CD4-positive, alpha-beta T cell treated with Interleukin-6 at 100 ng/mL for 8 hours (primary cell): Measurements from ENCODE around the gene GLB1L3.
A peak's percentile ranks its signal among the peaks of the same experiment; 100 is the strongest.
"Not testable (repeated sequence)": the region's sequence is repeated elsewhere in the genome, so short reads cannot be mapped to it uniquely, and the experiment has no call there.

ENCODE experiments used
- DNase-seq: peaks from one replicate; pipeline ENCODE4 v3.0.0-alpha.2; 2020; ENCODE audit warnings: mixed read lengths, low spot score

GLB1L3 gene

DNA sequence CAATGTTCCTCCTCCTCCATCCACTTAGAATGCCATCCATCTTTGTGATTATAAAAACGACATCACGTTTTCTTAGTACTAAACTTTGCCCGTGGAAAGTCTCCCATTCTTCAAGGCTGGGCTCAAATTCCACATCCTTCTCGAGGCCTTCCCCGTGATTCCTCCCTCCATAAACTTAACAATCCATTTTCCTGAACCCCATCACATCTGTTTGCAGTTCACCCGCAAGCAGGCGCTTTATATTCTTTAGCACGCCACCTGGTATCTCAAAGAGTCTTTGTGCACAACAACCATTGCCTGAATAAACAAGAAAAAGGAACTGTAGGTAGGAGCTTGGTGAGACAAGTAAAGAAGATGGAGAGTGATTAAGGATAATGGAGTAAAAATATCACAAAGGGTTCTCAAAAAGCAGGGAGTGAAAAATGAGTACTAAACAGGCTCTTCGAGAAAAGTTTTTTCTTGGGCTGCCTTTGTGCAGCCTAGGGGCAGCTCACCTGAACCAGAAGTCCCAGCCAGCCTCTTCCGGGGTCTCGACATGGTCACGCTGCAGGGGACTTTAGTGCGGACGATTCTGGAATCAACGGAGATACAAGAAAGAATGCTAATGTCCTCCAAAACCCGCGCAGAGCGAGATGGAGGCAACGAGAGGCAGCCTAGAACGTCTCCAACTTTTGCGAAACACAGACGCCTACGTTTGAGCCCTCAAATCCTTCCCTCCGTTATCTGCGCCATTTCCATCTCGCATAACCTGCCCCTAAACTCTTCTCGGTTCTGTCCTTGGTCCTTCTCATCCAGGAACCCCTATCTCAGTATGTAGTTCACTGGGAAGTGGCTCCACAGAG, 23.6 kb upstream of the GLB1L3 start:
- DNase-seq: no peak

DNA sequence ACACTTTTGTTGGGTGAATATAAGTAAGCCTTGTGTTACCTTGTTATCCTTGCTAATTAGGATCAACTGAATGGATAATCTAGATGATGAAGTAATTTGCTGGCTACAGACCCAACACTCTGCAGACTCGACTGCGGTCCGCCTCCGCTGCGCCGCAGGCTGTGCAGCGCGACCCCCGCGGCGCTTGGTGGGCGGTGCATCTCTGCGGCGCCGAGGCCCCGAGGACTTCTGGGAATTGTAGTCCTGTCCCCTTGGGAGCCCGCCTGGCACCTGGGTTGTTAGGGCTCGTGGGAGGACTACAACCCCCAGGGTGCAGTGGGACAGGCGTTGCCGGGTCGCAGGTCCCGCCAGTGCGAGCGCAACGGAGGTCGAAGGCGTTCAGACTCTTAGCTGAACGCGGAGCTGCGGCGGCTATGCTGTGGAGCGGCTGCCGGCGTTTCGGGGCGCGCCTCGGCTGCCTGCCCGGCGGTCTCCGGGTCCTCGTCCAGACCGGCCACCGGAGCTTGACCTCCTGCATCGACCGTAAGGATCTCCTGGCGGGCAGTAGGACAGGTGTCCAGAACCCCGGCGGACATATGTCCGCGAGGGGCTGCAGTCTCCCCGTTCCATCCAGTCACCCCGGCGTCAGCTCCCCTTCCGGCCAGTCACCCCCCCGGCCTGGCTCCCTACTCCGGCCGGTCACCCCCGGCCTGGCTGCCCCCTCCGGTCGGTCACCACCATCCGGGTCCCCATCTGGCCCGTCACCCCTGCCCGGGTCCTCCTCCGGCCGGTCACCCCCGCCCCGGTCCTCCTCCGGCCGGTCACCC, 22.8 kb upstream of the GLB1L3 start, which contains the start of the genes ACAD8 and THYN1:
ACAD8 (plus strand) TSS at position 381 of the 806 bp plus-strand sequence; CDS start at position 414, 33 bp downstream.
THYN1 (minus strand) TSS at position 165 of the 806 bp plus-strand sequence. CDS start 470 bp downstream, outside the sequence.
- DNase-seq: peak; percentile 96

DNA sequence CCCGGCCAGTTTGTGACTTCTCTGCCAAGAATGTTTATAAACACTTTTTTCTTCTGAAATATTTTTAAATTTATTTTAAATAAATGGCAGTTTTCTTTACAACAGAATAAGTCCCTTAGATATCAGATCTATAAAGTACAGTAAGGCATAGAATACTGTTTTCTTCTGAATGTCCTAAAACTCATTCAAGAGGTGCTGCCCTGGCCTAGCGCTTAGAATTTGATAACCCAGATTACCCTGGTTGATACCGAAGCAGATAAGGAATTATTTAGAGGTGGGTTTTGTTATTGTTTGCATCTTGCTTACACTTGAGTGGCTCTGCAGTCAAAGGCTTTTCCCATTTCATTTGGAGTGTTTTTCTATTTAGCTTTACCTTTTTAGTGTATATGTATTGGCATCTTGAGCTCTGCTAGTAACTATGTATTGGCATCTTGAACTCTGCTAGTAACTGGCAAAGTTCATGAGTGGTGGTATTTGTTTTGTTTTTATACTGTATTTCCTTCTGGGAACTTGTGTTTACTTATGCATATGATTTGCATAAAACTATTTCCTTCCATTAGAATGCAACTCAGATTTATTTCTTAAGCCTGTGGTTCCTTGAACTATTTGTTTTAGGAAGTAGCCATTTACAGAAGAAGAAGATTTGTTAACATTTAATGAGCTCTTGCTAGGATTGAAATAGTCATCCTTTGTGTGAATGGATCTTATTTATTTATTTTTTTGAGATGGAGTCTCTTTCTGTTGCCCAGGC, 21.6 kb upstream of the GLB1L3 start:
- DNase-seq: no peak

DNA sequence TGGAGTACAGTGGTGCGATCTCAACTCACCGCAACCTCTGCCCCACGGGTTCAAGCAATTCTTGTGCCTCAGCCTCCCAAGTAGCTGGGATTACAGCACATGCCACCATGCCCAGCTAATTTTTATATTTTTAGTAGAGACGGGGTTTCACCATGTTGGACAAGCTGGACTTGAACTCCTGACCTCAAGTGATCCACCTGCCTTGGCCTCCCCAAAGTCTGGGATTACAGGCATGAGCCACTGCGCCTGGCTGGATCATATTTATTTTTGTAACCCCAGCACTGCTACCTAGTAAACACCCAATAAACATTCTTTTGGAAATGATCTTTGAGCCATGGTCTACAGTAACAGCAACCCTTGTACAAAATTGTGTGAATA, 21.0 kb upstream of the GLB1L3 start:
- DNase-seq: not testable (repeated sequence)

DNA sequence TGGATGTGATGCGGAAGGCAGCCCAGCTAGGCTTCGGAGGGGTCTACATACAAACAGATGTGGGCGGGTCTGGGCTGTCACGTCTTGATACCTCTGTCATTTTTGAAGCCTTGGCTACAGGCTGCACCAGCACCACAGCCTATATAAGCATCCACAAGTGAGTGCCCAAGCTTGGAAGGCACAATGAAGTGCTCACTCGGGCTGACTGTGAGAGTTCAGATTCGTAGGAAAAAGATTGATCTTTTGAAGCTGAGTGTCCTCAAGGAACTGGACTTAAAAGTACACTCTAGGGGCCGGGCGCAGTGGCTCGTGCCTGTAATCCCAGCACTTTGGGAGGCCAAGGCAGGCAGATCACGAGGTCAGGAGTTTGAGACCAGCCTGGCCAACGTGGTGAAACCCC, 19.1 kb upstream of the GLB1L3 start:
- DNase-seq: no peak

DNA sequence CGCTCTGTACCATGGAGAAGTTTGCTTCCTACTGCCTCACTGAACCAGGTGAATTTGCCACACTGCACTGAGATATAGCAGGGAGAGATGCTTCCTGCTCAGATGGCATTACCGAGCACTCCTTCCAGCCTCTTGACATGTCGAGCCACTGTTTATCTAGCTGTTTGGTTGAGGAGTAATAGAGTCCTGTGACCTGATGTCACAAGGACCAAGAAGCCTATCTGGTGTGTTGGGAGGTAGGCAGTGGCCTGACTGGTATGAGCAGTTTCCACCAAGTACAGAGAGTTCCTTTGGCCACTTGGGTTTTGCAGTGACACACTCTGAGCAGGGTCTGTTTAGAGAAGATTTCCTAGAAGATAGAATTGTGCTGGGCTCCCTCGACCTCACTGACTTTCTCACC, 17.6 kb upstream of the GLB1L3 start:
- no peak for DNase-seq

DNA sequence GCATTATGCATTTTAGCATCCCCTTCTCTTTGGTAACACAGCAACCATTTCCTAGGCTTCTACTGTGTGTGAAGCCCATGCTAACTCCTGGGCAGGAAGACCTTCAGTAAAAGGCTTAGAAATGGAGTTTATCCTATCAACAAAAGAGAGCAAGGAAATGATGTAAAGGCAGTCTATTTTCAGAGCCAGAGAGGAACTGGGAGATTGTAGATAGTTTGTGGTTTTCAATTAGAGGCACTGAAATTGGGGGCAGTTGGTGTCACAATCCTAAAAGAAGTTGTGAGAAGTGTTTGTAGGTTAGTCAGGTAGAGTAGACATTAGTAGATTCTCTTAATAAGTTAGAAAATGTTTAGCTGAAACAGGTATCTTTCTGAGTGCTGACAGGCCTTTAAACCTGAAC, 15.7 kb upstream of the GLB1L3 start:
- no peak for DNase-seq

DNA sequence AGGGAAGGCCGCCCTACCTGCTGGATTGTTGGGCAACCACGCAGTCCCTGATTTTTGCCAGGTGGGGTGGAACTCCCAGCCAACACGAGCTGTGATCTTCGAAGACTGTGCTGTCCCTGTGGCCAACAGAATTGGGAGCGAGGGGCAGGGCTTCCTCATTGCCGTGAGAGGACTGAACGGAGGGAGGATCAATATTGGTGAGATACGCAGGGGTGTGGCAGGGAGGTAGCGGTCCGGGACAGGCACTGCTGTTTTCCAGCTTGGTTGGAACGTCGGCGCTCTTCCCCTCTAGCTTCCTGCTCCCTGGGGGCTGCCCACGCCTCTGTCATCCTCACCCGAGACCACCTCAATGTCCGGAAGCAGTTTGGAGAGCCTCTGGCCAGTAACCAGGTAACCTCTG, 15.2 kb upstream of the GLB1L3 start:
- no peak for DNase-seq

DNA sequence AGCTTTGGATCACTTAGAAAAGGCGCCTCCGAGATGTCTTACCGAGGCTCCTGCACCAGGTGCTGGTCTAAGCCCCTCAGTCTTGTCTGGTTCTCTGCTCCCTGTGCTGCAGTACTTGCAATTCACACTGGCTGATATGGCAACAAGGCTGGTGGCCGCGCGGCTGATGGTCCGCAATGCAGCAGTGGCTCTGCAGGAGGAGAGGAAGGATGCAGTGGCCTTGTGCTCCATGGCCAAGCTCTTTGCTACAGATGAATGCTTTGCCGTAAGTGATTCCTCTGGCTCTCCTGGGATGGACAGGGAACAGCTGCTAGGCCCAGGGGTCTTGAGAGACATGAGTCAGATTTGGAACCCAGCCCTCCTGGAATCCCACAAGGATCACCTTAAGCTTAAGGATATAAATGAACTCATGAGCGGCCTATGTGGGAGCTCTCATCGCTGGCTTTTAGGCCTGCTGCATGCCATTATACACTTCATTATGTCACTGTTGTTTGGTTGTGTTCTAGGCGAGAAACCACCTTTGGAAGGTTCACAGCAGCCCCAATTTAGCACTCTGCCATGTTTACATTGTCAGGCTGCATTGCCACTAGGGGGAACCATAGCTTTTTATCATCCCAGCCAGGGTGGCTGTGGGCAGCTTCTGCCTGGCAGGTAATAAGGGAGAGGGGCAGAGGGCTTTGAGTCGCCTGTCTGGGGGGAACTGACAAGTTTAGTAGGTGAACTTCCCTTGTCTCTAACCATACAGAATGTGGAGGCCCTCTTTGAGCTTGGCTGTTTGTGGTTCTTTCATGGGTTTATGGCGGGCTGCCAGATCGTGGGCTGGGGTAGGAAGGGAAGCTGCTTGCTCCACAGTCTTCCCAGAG, 14.3 kb upstream of the GLB1L3 start:
- peak; percentile 37 for DNase-seq

DNA sequence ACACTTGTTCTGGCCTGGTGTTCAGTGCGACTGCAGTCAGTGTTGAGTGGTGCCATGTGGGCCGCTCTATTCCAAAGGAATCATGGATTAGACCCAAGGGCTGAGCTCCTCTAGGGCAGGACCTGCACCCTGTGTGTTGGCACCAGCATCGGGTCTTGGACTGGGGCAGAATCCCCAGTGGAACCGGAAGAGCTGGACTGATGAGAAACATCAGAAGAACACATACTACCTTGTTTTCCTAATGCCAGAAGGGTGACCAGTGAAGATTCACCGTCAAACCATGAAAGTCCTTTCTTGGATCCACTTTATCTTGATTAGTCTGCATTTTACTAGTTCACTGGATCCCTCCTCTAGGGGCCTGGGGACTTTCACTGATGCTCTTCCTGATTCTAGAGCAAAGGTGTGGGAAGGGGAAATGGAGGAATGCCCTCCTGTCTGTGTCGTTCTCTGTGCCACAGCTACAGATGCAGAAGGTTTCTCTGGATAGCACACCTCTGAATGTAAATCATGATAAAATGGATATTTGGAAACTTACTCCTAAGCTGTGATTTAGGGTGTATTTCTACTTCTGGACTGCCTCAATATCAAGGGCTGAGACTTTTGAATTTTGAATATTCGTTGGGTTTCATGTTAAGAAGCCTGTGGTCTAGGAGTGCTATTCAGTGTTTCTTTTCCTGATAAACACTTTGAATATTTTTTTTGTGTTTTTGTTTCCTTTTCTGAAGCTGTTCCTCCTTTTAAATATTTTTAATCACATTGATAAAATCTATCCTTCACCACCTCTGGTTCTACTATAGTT, 11.0 kb upstream of the GLB1L3 start:
- no peak for DNase-seq

DNA sequence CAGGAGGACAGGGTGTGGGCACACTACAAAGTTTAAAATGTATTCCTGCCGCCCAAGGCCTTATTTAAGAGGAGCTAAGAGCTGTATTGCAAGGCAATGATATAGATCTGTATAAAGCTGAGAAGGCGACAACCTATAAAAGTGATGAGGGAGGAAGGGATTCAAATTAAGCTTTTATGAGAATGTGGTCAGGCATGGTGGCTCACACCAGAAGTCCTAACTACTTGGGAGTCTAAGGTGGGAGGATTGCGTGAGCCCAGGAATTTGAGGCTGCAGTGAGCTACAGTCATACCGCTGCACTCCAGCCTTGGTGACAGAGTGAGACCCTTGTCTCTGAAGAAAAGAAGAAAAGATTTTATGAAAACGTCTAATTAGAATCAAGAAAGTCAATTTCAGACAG, 9.7 kb upstream of the GLB1L3 start:
- DNase-seq: no peak

DNA sequence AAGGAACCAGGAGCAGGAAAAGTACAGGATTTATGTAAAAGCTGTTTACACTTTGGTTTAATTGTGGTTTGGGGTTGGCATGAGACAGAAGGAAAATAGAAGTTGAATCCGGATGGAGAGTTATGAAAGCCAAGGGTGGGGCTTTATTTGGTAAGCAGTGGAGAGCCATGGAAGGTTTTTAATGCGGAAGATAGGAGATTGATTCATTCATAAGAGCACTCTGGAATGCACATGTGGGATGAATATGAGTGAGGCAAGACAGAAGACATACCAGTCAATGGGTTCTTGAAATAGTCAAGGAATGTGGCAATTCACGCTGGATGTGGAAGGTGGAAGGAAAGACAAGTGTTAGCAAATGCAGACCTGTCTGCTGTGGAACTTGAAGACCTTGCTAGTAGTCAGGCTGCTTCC, 9.3 kb upstream of the GLB1L3 start:
- no peak for DNase-seq

DNA sequence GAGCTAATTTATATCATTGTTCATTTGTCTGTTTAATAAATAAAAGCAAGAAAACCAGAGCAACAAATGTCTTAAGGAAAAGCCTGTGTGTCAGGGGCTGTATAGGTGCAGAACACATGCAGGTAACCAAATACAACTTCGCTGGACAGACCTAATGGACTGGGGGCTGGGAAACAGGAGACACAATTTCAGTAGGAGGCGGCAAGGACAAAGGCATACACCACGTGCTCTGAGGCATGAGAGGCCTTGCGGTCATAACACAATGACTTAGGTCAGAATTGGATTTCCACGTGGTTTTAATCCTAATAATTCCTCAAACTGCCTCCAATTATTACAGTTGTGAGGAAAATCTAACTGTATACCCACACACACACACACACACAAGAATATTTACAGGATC, 8.7 kb upstream of the GLB1L3 start:
- DNase-seq: no peak

DNA sequence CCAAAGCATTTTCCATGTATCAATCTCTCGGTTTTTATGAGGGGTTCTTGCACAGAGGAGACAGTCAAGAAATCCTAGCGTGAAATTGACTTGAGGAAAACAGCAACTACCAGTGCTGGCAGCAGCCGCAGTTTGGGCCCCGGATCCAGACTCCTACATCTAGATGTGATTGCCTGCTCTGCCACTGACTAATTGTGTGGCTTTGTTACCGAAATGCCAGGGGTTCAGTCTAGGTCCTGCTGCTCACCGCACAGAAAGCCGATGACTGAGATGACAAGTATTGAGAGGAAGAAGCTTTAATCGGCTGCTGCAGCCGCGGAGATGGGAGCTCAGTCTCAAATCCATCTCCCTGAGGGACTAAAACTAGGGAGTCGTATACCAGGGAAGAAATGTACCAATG, 8.2 kb upstream of the GLB1L3 start:
- no peak for DNase-seq

DNA sequence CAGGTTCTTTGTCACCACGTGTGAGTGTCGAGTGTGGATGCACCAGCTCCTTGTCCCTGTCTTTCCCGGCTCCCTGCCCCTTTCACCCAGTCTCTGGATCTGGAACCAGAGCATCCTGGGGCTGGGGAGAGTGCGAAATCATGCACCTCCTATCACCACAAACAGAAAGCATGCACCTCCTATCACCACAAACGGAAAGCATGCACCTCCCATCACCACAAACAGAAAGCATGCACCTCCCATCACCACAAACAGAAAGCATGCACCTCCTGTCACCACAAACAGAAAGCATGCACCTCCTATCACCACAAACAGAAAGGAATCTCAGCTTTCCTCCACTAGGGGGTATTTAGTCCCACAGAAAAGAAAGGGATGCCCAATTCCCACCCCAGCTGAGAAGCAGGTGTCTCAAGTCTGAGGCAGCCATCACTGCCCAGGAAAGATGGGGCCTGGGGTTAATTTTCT, 5.9 kb upstream of the GLB1L3 start:
- peak; percentile 41 for DNase-seq

DNA sequence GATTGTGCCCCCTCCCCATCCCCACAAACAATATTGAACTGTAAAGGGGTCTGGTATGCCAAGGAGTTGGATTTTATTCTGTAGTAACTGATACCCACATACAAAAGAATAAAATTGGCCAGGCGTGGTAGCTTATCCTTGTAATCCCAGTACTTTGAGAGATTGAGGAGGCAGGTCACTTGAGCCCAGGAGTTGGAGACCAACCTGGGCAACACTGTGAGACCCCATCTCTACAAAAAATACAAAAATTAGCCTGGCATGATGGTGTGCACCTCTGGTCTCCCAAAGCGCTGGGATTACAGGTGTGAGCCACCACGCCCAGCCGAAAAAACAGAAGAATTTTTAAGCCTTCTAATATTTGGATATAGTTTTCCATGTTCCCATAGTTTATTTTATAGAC, 4.2 kb upstream of the GLB1L3 start:
- DNase-seq: no peak

DNA sequence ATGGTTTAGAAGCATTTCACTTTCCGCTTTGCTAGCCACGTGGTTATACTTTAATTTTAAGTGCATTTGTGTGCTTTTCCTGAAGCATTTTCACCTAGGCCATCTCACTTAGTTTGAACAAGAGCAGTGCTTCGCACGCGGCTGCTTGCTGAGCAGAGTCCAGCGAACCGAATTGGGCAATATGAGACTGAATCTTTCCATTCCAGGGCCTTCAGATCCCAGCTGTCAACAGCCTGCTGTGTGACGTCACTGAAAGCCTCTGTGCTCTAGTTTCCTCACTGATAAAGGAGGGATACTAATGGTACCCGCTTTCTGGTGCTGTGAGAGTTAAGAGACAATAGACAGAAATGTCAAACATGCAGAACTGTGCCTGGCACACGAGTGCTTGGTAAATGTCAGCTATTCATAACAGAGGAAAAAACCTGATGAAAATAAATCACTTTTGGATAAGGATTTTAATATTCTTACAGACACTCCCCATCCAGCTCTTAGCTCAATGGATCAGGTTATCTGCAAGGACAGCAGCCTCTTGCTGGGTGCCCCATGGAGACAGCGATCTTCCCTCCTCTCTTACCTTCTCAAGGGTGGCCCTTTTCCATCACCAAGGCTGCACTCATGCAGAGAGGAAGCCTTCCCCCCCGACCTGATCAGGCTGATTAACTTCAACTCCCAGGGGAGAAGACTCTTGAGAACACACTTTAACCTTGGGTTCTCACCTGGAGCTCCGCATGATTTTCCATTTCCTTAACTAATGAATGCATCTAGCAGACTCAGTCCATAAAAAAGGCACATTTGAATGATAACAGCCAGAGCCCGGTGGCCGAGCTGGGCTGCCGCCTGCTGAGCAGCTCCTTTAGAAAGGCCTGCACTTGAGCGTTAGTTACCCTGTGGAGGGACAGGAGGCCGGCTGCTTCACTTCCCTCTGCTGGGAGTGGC, 3.5 kb upstream of the GLB1L3 start:
- DNase-seq: no peak

DNA sequence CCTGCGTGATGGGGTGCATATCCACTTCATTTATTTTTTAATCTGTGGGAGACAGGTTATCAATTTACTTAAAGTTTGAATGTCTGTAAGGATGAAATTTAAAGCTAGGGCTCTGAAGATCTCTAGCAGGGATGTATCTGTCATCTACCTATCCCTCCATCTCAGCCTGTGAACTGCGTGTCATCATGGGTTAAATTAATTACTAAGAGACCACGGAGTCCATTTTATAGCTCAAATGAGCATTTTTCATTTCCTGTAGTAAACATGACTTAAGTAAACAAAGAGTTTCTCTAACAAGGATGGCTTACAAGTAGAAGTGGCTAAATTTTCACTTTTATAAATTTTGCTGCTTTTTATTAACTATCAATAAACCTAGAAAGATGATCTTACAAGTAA, 2.9 kb upstream of the GLB1L3 start:
- DNase-seq: no peak

DNA sequence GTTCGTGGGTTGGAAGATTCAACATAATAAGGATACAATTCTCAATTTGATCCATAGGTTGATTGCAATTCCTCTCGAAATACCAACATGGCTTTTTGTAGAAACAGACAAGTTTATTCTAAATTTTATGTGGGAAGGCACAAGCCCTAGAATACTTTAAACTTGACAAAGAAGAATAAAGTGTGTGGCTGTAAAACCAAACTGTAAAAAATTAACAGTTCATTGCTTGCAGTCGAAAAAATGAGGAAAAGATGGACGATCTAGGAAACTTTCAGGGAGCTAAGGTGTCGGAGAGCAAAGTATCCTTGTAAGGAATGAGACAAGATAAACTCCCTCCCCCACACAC, 1.0 kb upstream of the GLB1L3 start:
- no peak for DNase-seq
